ENCODE results near the gene PRRG4.
A peak's percentile ranks its signal among the peaks of the same experiment; 100 is the strongest.
"Not testable (repeated sequence)": the region's sequence is repeated elsewhere in the genome, so short reads cannot be mapped to it uniquely, and the experiment has no call there.

PRRG4 gene

GRCh38 chr11:32884770-32885384 lies 55.1 kb downstream of the PRRG4 start:
- DNase-seq (ENCODE audit: low read depth in 4 of 4, low spot score in 1 of 4), result no peak

DNA sequence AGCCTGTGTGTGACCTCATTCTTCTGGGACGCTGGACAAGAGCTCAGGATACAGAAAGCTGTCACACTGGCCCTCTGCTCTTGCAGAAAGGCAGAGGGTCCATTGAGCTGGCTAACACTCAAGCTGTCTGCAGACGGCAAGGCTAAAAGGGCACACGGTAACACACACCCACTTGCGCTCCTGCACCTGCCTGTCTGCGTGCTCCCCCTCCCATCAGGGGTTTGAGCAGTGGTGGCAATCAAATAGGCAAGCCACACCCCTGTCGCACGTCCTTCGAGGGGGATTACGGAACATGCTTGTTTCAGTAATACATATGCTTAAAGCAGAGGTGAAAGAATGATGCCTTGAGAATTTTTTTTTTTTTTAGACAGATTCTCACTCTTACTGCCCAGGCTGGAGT lies 55.8 kb downstream of the PRRG4 start:
- no peak for DNase-seq (ENCODE audit: low read depth in 4 of 4, low spot score in 1 of 4)

GRCh38 chr11:32886180-32886579 lies 56.5 kb downstream of the PRRG4 start:
- no peak for DNase-seq (ENCODE audit: low read depth in 4 of 4, low spot score in 1 of 4)

- DNase-seq (ENCODE audit: low read depth in 4 of 4, low spot score in 1 of 4), result not testable (repeated sequence)
Measured at GRCh38 chr11:32887707-32888383, 58.1 kb downstream of the PRRG4 start.

DNA sequence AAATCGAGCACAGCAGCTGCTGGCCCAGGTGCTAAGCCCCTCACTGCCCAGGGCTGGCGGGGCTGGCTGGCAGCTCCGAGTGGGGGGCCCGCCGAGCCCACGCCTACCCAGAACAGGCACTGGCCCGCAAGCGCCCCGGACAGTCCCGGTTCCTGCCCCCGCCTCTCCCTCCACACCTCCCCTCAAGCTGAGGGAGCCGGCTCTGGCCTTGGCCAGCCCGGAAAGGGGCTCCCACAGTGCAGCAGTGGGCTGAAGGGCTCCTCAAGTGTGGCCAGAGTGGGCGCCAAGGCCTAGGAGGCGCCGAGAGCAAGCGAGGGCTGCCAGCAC lies 58.6 kb downstream of the PRRG4 start:
- not testable (repeated sequence) for DNase-seq (ENCODE audit: low read depth in 4 of 4, low spot score in 1 of 4)

DNA sequence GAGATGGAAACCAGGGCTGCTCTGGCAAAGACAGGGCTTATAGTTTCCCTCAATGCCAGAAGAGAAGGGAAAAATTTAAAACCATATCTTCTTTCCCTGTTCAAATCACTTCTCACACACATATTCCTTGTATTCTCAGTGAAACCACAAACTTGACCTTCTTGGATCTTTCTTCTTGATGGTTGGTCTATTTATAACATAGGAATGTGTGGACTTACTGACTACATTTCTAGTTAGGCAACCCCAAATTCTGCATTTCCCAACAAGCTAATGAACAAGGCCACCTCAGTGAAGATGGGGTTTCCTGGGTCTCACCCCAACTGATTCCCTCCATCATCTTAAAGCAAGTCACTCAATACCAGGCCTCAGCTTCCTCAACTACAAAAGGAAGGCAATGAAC lies 59.1 kb downstream of the PRRG4 start:
- DNase-seq (ENCODE audit: low read depth in 4 of 4, low spot score in 1 of 4), result no peak

DNA sequence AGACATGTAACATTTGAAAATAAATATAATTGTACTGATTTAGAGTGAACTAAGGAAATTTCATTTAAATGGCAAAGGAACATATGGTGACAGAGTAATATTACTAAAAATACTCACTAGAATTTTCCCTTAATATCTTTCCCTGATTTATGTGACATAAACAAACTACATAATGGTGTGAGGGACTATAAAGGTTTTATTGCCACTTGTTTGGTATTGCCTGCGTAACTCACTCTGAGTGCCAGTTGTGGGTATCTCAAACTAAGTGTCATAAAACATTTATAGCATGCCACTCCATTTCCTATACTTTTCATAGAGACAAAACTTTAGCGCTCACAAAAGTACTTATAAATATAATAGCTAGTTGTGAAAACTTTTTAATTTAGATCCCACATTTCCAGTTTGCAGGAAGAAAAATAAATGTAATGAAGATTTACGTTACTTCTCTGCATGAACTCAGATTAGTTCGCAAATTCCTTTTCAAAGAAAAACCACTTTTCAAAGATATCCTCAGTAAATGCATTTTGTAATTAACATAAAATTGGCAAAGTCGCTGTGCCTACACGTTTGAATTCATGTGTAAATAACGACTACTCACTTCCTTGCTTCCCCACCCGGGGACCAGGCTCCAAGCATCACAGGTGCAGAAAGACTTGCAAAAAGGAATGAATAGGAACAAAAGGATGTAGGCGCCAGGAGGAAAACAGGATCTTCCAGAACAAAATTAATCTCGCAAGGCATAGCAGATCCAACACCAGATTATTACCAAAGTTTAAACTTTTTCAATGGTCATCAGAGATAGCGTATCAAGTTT lies 61.3 kb downstream of the PRRG4 start:
- no peak for DNase-seq (ENCODE audit: low read depth in 4 of 4, low spot score in 1 of 4)

- DNase-seq (ENCODE audit: low read depth in 4 of 4, low spot score in 1 of 4), result peak in 2 of 4 experiments; percentile 11 to 26
Measured at GRCh38 chr11:32891657-32892354, 62.1 kb downstream of the PRRG4 start.

DNA sequence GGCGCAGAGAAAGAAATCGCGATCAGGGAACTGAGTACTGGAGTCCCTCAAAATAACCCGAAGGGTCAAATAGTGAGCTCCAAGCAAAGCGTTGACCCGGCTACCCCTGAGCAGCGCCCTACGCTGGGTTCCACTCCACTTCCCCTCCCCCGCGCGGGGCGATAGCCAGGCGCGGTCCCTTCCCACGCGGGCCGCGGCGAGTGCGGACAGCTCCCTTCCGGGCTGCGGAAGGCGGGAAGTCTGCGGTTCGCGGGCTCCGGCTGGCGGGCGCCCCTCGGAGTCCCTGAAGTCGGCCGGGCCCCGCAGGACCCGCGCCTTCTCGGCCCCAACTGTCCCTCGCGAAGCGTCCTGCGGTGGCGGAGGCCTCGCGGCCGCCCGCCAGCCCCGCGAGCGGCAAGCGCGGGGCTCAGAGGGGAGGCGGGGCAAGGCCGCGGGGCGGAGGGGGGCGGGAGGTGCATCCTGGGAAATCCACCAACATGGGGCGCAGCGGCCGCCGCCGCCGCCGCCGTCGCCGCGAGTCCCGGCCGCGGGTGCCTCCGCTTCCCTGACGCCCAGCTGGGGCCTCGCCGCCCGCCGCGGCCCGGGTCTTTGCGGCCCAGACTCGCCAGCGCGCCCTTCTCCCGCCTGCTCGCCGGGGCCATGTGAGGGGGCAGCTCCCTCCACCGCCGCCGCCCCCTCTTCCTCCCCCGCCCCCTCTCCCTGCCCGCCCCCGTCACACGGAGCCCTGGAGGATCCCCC lies 62.8 kb downstream of the PRRG4 start, which contains the start of gene QSER1:
Gene QSER1 (plus strand): TSS at position 457 of the 738 bp plus-strand sequence. CDS start 315 bp downstream, outside the sequence.
- DNase-seq (ENCODE audit: low read depth in 4 of 4, low spot score in 1 of 4), result peak; percentile 38 to 64 (median 56)

- peak in 1 of 4 experiments; percentile 38 for DNase-seq (ENCODE audit: low read depth in 4 of 4, low spot score in 1 of 4)
Measured at GRCh38 chr11:32893093-32893342, 63.3 kb downstream of the PRRG4 start.

GRCh38 chr11:32893343-32894148 lies 63.8 kb downstream of the PRRG4 start:
- DNase-seq (ENCODE audit: low read depth in 4 of 4, low spot score in 1 of 4), result peak in 3 of 4 experiments; percentile 15 to 32 (median 28)

DNA sequence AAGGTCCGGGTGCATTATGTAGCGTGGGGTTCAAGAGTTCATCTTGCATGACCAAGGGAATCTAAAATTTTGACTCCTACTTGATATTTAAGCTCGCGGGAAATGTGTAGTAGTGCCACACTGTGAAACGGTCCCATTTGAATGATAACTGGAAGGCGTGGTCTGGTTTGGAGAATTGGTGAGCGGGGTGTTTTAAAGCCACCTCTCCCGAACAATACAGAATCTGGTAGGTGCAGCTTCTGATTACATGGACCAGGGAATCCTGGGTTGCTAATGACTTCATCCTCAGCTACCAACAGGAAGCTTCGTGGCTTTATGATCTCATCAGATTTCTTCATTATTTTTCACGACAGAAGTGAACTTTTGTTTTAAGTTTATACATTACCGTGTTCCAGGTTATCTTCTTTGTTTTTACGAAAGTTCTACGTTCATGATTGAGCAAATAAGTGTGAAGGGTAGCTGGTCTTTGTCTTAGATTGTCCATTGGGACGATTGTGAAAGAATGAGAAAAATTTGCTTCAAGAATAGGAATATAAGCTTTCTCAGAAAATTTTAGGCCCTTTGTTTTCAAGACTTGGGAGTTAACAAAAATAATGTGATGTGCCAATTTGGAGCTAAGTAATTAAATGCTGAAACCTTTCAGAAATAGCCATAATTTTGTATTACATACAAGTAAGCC lies 64.6 kb downstream of the PRRG4 start:
- DNase-seq (ENCODE audit: low read depth in 4 of 4, low spot score in 1 of 4), result peak in 1 of 4 experiments; percentile 8

DNA sequence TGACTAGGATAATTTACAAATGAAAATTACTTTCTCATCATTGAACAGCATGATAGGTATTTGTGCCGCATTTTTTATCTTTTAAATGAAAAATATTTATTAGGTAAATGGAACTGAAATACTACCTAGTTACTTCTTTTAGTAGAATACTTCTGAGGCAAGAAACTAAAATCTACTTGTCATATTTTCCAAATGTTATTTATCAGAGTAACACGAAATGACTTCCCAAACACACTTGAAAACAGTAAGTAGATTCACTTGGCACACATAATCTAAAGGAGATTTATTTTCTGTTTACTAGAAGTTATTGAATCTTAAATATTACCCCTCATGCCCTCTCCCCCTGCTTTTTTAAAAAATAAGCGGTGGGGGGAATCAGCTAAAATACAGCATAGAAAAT lies 65.2 kb downstream of the PRRG4 start:
- no peak for DNase-seq (ENCODE audit: low read depth in 4 of 4, low spot score in 1 of 4)

DNA sequence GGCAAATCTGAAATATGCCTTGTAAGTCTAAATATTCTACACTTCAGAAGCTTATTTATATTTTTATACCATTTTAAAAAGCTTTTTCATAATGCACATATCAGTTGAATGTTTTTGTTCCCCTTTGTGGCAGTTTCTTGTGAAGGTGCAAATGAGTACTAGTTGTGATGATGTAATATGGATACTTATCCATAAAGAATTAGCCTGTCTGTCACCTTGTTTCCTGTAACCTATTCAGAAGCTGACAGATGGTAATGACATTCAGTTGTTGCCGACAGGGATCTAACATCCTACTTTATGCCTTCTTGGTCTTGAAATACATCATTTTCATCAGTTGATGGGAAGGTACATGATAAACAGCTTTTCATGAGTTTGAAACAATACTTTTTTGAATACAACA lies 65.7 kb downstream of the PRRG4 start:
- DNase-seq (ENCODE audit: low read depth in 4 of 4, low spot score in 1 of 4), result no peak

- DNase-seq (ENCODE audit: low read depth in 4 of 4, low spot score in 1 of 4), result no peak
Measured at GRCh38 chr11:32897103-32897502, 67.4 kb downstream of the PRRG4 start.

DNA sequence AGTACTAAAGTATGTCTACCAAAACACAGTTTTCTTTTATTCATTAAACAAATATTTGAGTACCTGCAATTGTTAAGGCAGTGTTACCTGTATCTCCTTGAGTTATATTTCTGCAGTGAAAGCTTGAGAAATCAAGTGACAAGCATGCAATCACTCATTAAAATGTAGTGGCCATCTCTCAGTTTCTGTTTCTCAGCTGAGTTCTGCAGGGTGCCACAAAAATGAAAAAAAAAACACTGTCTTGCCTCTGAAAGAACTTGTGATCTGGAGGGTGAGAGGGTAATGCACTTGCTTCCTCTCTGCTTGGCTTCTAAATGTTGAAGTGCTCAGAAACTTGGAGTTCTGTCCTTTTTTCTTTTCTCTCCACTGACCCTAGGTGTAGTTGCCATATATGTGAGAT lies 69.7 kb downstream of the PRRG4 start:
- DNase-seq (ENCODE audit: low read depth in 4 of 4, low spot score in 1 of 4), result no peak

- no peak for DNase-seq (ENCODE audit: low read depth in 4 of 4, low spot score in 1 of 4)
Measured at GRCh38 chr11:32902089-32902665, 72.5 kb downstream of the PRRG4 start.

- DNase-seq (ENCODE audit: low read depth in 4 of 4, low spot score in 1 of 4), result no peak
Measured at GRCh38 chr11:32905028-32905667, 75.4 kb downstream of the PRRG4 start.
